Activated CD4-positive, alpha-beta T cell treated with anti-CD3 and anti-CD28 coated beads for 1 hour (primary cell): ENCODE data around the gene PALM.
A peak's percentile ranks its signal among the peaks of the same experiment; 100 is the strongest.

Source experiments
- DNase-seq: peaks from one replicate; pipeline ENCODE4 v3.0.0-alpha.2; 2020

Gene PALM

GRCh38 chr19:782878-783668 lies 74.3 kb downstream of the PALM start:
- DNase-seq: no peak

- no peak for DNase-seq
Measured at GRCh38 chr19:784541-784940, 75.8 kb downstream of the PALM start.

- DNase-seq: no peak
Measured at GRCh38 chr19:787536-787935, 78.8 kb downstream of the PALM start.

- no peak for DNase-seq
Measured at GRCh38 chr19:788686-788982, 79.9 kb downstream of the PALM start.

GRCh38 chr19:788983-789700 lies 80.4 kb downstream of the PALM start:
- no peak for DNase-seq

- no peak for DNase-seq
Measured at GRCh38 chr19:789701-790060, 80.9 kb downstream of the PALM start.

- DNase-seq: no peak
Measured at GRCh38 chr19:791007-791566, 82.4 kb downstream of the PALM start.

GRCh38 chr19:791567-792305 lies 83.0 kb downstream of the PALM start:
- no peak for DNase-seq

GRCh38 chr19:792306-792885 lies 83.7 kb downstream of the PALM start:
- DNase-seq: no peak

- no peak for DNase-seq
Measured at GRCh38 chr19:793806-794205, 85.1 kb downstream of the PALM start.

GRCh38 chr19:795073-795611 lies 86.4 kb downstream of the PALM start:
- no peak for DNase-seq

- no peak for DNase-seq
Measured at GRCh38 chr19:795691-796581, 87.2 kb downstream of the PALM start.

GRCh38 chr19:796692-797527 lies 88.2 kb downstream of the PALM start, which contains the start of gene PTBP1:
Gene PTBP1 (plus strand): TSS chr19:797452. CDS start chr19:797498, 46 bp downstream.
- peak; percentile 100 for DNase-seq
